8988T (cell line): ENCODE measurements around the gene SERPINI2.

ENCODE experiments used
- DNase-seq: peaks from one replicate; pipeline ENCODE4 v3.0.0; 2011

Gene SERPINI2

DNA sequence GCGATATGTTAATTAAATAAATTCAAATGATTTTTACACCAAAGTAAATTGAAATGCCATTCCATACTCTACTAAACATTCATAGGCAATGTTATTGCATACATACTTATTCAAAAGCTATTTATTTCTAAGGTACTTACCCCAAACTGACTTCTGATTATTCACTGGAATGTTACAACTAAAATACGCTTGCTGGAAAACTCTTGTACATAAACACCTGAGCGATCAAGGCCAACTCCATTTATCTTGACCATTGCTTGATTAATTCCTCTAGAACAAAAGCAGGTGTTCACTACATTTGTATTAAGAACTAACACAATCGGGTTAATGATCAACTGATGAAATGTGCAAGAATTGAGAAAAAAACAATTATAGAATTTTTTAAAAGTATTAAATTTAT, at the start of gene SERPINI2:
Gene SERPINI2 (minus strand): TSS at position 180 of the 400 bp plus-strand sequence. CDS start 2,208 bp downstream, outside the sequence.
- no peak for DNase-seq

GRCh38 chr3:167521006-167521355, 47.1 kb upstream of the SERPINI2 start:
- no peak for DNase-seq

GRCh38 chr3:167520266-167521005, 46.6 kb upstream of the SERPINI2 start:
- no peak for DNase-seq

DNA sequence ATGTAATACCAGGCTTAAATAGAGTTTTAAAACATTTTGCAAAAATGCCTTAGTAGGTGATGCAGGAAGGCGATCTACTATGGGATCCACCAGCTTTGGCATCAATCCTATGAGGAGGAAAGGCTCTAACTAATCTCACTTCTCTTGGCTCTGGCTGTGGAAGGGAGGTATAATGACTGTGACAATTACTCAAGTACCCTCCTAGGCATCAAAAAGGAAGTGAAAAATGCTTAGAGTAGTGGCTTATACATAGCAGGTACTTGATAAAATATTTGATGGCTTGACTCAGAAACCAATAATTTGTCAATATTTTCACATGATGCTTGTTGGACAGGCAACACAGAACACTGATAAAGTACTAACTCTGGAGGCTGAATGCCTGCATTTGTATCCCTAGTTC, 34.1 kb upstream of the SERPINI2 start:
- no peak for DNase-seq

- DNase-seq, result no peak
Observed at GRCh38 chr3:167502401-167502800, 28.6 kb upstream of the SERPINI2 start.

DNA sequence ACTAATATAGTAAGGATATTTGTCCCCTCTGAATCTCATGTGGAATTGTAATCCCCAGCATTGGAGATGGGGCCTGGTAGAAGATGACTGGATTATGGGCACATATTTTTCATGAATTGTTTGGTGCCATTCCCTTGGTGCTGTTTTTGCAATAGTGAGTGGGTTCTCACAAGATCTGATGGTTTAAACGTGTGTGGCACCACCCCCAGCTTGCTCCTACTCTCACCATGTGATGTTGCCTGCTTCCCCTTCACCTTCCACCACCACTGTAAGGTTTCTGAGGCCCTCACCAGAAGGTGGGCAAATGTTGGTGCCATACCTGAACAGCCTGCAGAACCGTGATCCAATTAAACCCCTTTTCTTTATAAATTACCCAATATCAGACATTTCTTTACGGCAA, 28.1 kb upstream of the SERPINI2 start:
- DNase-seq, result no peak

GRCh38 chr3:167497903-167498302, 24.1 kb upstream of the SERPINI2 start:
- DNase-seq, result no peak

- no peak for DNase-seq
Observed at GRCh38 chr3:167493244-167493643, 19.4 kb upstream of the SERPINI2 start.

DNA sequence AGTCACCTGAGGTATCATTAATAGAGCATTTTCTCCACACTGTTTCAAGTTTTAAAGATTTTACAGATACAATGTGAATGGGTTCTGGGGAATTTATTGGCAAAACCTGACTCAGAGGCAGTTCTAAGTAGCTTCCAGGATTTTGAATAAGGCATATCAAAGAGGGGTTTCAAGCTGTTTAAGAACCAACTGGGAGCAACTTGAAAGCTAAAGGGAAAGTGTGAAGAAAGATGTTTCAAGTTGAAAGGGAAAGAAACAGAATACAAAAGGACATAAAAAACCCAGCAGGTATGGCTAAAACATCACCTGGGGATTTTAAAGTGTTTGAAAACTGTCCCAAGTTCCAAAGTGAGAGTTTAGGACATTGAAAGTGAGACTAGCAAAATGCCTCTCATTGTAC, 17.8 kb upstream of the SERPINI2 start:
- no peak for DNase-seq

- DNase-seq, result no peak
Observed at GRCh38 chr3:167489571-167489970, 15.7 kb upstream of the SERPINI2 start.

DNA sequence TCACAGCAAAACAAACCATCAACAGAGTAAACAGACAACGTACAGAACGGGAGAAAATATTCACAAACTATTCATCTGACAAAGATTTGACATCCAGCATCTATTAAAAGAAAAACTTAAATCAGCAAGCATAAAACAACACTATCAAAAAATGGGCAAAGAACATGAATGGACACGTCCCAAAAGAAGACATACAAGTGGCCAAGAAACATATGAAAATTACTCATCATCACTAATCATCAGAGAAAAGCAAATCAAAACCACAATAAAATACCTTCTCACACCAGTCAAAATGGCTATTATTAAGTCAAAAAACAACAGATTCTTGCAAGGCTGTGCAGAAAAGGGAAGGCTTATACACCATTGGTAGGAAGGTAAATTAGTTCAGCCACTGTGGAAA, 13.7 kb upstream of the SERPINI2 start:
- DNase-seq, result no peak

- no peak for DNase-seq
Observed at GRCh38 chr3:167484551-167484950, 10.7 kb upstream of the SERPINI2 start.

DNA sequence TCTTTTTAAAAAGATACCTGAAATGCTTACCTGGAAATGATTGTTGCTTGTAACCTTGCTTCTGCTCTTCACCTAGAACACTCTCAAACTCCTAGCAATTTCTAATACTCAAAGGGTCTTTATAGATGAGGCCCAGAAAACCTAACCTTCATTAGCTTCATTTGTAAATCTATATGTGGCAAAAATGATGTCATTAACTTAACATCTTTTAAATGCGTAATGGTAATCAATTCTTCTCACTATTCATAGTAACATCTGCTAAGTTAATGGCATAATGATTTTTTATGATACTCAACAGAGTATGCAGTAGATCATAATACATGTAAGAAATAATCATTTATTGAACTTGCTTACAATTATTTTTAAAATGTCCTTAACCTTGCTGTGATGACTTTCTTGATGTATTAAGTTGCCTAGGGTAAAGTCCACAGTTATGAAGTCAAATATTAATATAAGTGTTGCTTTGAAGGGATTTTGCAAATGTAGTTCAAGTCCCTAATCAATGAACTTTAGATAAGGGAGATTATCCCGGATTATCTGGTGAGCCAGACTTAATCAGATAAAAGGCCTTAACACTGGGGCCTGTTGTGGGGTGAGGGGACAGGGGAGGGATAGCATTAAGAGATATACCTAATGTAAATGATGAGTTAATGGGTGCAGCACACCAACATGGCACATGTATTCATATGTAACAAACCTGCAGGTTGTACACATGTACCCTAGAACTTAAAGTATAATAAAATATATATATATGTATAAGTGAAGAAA, 10.1 kb upstream of the SERPINI2 start:
- no peak for DNase-seq

- DNase-seq, result no peak
Observed at GRCh38 chr3:167481164-167481563, 7.3 kb upstream of the SERPINI2 start.

- no peak for DNase-seq
Observed at GRCh38 chr3:167480748-167481147, 6.9 kb upstream of the SERPINI2 start.

DNA sequence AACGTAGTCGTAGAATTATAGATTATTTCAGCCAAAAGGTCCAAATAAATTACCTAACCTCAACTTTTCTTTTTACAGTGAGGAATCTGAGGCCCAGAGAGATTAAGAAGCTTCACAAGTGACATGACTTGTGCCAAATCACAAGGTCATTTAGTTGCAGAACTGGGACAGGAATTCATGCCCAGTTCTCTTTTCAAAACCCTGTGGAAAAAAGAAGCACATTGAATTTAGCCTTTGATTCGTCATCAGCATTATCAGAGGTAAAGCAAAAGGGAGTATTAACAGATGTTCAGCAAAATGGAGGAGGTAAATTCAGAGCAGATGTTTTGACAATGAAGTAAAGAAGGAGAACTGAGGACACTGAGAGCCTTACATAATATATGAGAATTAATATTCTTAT, 4.5 kb downstream of the SERPINI2 start:
- no peak for DNase-seq

GRCh38 chr3:167467848-167468611, 5.8 kb downstream of the SERPINI2 start:
- DNase-seq, result no peak

DNA sequence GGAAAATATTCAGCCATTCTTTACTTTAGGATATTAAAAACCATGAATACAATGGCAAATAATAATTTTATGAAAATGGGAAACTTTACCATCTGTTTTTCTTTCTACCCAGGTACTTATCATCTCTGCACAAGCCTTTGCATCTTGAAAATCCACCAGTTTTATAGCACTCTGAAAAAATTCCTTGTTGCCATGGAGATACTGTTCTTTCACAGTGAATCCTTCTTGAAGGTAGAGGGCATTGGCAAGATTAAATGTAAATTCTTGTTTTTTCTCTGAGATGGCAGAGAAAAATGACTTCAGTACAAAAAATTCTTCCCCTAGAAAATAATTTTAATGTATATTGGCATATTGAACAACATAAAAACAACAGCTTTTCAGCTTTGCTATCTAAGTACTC, 6.9 kb downstream of the SERPINI2 start:
- no peak for DNase-seq

GRCh38 chr3:167456157-167456799, 17.6 kb downstream of the SERPINI2 start:
- DNase-seq, result no peak

GRCh38 chr3:167453815-167454214, 20.0 kb downstream of the SERPINI2 start:
- no peak for DNase-seq

GRCh38 chr3:167451282-167451681, 22.6 kb downstream of the SERPINI2 start:
- DNase-seq, result no peak

- DNase-seq, result no peak
Observed at GRCh38 chr3:167450675-167451074, 23.2 kb downstream of the SERPINI2 start.

GRCh38 chr3:167450195-167450594, 23.6 kb downstream of the SERPINI2 start:
- DNase-seq, result no peak
